Smooth muscle cell (in vitro differentiated cells): ENCODE results near the gene LCE1A. TPM values are rescaled to one million over a fixed set of nuclear protein-coding genes. Genes with fewer than 3 reads are reported as not detected.

Source experiments
- DNase-seq: peaks from one replicate; lab custom pipeline; 2025; ENCODE audit not compliant: unreplicated experiment; lab: John Stamatoyannopoulos, UW
- H2AFZ ChIP-seq: fragments of 200-600 bp; sonication (generic); 2 replicates; pipeline ENCODE4 v1.6.0; 2016; ENCODE audit warnings: antibody characterized with exemption, low read depth, mild to moderate bottlenecking
- H3F3A ChIP-seq: fragments of 200-600 bp; sonication (generic); 2 replicates; pipeline ENCODE4 v1.6.0; 2017; ENCODE audit warnings: antibody characterized with exemption, low read depth
- H3K27ac ChIP-seq: fragments of 200-600 bp; sonication (generic); 2 replicates; pipeline ENCODE4 v1.5.1; 2016; ENCODE audit warnings: low read depth, mild to moderate bottlenecking
- H3K27me3 ChIP-seq: fragments of 200-600 bp; sonication (generic); 2 replicates; pipeline ENCODE4 v1.6.1; 2016; ENCODE audit warnings: low read depth, mild to moderate bottlenecking
- H3K36me3 ChIP-seq: fragments of 200-600 bp; sonication (generic); 2 replicates; pipeline ENCODE4 v1.5.1; 2016; ENCODE audit warnings: low read depth
- H3K4me1 ChIP-seq: fragments of 200-600 bp; sonication (generic); 2 replicates; pipeline ENCODE4 v1.5.1; 2016; ENCODE audit warnings: low read depth
- H3K4me2 ChIP-seq: fragments of 200-600 bp; sonication (generic); 2 replicates; pipeline ENCODE4 v1.6.0; 2016; ENCODE audit warnings: mild to moderate bottlenecking
- H3K4me3 ChIP-seq: fragments of 200-600 bp; sonication (generic); 2 replicates; pipeline ENCODE4 v1.5.1; 2016; ENCODE audit warnings: mild to moderate bottlenecking
- H3K79me2 ChIP-seq: fragments of 200-600 bp; sonication (generic); 2 replicates; pipeline ENCODE4 v1.6.0; 2016; ENCODE audit warnings: low read depth, mild to moderate bottlenecking
- H3K9ac ChIP-seq: fragments of 200-600 bp; sonication (generic); 2 replicates; pipeline ENCODE4 v1.6.0; 2016; ENCODE audit warnings: low read depth
- H3K9me3 ChIP-seq: fragments of 200-600 bp; sonication (generic); replicated peaks from 2 replicates; pipeline ENCODE4 v1.5.1; 2016; ENCODE audit warnings: low read depth
- H4K20me1 ChIP-seq: fragments of 200-600 bp; sonication (generic); 2 replicates; pipeline ENCODE4 v1.6.0; 2016; ENCODE audit warnings: low read depth
- CTCF ChIP-seq: fragments of 200-600 bp; sonication (generic); IDR thresholded peaks from 2 replicates; pipeline ENCODE4 v1.5.1; 2017; ENCODE audit warnings: borderline replicate concordance, mild to moderate bottlenecking, antibody characterized with exemption; ENCODE audit not compliant: insufficient read depth, poor library complexity, severe bottlenecking
- WGBS: methylation state at CpG from one replicate; pipeline ENCODE4 v1.1.7; 2016; ENCODE audit warnings: low lambda C conversion rate; 5-methylcytosine and 5-hydroxymethylcytosine counted together
- polyA plus RNA-seq: library from polyadenylated mRNA; unstranded; fragments of >200 nt; fragmentation: Nextera tagmentation; extraction: Ambion mirVana; gene quantifications from 2 replicates; pipeline ENCODE4 v1.2.1, GENCODE V29; 2016
- total RNA-seq: library from RNA; depleted of rRNA; stranded (reverse); fragments of >200 nt; gene quantifications from 2 replicates; pipeline ENCODE4 v1.2.3, GENCODE V29; 2014

The LCE1A gene
- total and polyA plus RNA-seq, 2 experiments from 2014 or later, result not detected

- no peak overlapping the region for H3K4me2 ChIP-seq
- H3F3A ChIP-seq, result no peaks in the 10 kb centered on the region
- H3K9me3 ChIP-seq, result peaks cover 9% of the 10 kb centered on the region
- H2AFZ ChIP-seq, result no peak overlapping the region
- no peaks in the 10 kb centered on the region for H3K36me3 ChIP-seq
- H3K27me3 ChIP-seq, result no peaks in the 10 kb centered on the region
- no peak for TF ChIP-seq CTCF
- H3K4me1 ChIP-seq, result no peaks in the 10 kb centered on the region
- no peak overlapping the region for H3K4me3 ChIP-seq
- H4K20me1 ChIP-seq, result no peaks in the 10 kb centered on the region
- DNase-seq, result no peak
- no peaks in the 10 kb centered on the region for H3K79me2 ChIP-seq
- H3K9ac ChIP-seq, result no peak overlapping the region
- no peak overlapping the region for H3K27ac ChIP-seq
These were observed 2.3 kb upstream of the LCE1A start for GRCh38 chr1:152824964-152825363.

GRCh38 chr1:152836870-152837269 lies 9.6 kb downstream of the LCE1A start:
- WGBS, result 31% methylated on average over 2 of the region's 2 CpGs
- Histone ChIP-seq H3K79me2 (no peaks in the 10 kb centered on the region), H3K4me3 (no peak overlapping the region), H4K20me1 (no peaks in the 10 kb centered on the region), H3K27me3 (no peaks in the 10 kb centered on the region), H3K36me3 (no peaks in the 10 kb centered on the region), H3K4me2 (no peak overlapping the region), H3K9me3 (no peaks in the 10 kb centered on the region), H3K4me1 (no peaks in the 10 kb centered on the region), H3F3A (no peaks in the 10 kb centered on the region), H3K27ac (no peak overlapping the region), H2AFZ (no peak overlapping the region), H3K9ac (no peak overlapping the region)
- DNase-seq, result no peak
- no peak for TF ChIP-seq CTCF

- TF ChIP-seq CTCF, result no peak
- Histone ChIP-seq H3F3A (no peaks in the 10 kb centered on the region), H3K4me1 (no peaks in the 10 kb centered on the region), H3K4me2 (no peak within 1 kb of the TSS), H3K79me2 (no peaks in the 10 kb centered on the region), H3K9me3 (peaks cover 4% of the 10 kb centered on the region), H3K9ac (no peak within 1 kb of the TSS), H4K20me1 (no peaks in the 10 kb centered on the region), H3K36me3 (no peaks in the 10 kb centered on the region), H3K27me3 (no peaks in the 10 kb centered on the region), H3K27ac (no peak within 1 kb of the TSS), H2AFZ (no peak within 1 kb of the TSS), H3K4me3 (no peak within 1 kb of the TSS)
- WGBS, result 73% methylated on average over 3 of the region's 3 CpGs
- DNase-seq, result no peak
These were observed 15.3 kb downstream of the LCE1A start, which contains the start of gene LCE6A for GRCh38 chr1:152842556-152842955. Gene LCE6A, plus strand, starts transcription at chr1:152842856. Its CDS starts 665 bp downstream, at chr1:152843521.

- H3K9ac ChIP-seq, result no peak overlapping the region
- no peak overlapping the region for H3K27ac ChIP-seq
- no peak overlapping the region for H3K4me3 ChIP-seq
- H2AFZ ChIP-seq, result no peak overlapping the region
- no peaks in the 10 kb centered on the region for H4K20me1 ChIP-seq
- no peaks in the 10 kb centered on the region for H3K4me1 ChIP-seq
- TF ChIP-seq CTCF, result no peak
- no peaks in the 10 kb centered on the region for H3K36me3 ChIP-seq
- H3K4me2 ChIP-seq, result no peak overlapping the region
- H3F3A ChIP-seq, result no peaks in the 10 kb centered on the region
- peaks cover 7% of the 10 kb centered on the region for H3K9me3 ChIP-seq
- no peak for DNase-seq
- H3K79me2 ChIP-seq, result no peaks in the 10 kb centered on the region
- 26% methylated on average over 2 of the region's 2 CpGs for WGBS
- H3K27me3 ChIP-seq, result no peaks in the 10 kb centered on the region
These were observed 28.4 kb downstream of the LCE1A start for GRCh38 chr1:152855661-152856060.
